ENCODE results near the gene HORMAD2.
A peak's percentile ranks its signal among the peaks of the same experiment; 100 is the strongest.
"Not testable (repeated sequence)": the region's sequence is repeated elsewhere in the genome, so short reads cannot be mapped to it uniquely, and the experiment has no call there.

Gene HORMAD2

DNA sequence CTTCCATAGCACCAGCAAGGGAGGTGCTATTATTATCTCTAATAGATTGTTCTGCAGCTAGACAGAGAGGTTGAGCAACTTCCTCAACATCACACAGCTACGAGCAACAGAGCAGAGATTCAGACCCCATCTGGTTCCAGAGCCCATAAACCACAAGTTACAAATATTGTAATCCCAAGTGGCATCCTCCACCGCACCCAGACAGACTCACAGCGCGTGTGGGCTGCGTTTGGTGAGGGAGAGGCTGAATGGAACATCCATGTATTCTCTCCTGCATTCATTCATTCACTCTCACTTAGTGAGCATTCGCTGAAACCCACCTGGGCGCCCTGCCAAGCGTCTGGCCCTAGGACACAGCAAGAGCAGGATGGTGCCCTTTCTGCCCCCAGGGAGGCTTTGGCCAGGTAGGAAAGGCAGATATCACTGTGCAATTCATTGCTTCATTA lies 132.8 kb downstream of the HORMAD2 start:
- TF ChIP-seq CTCF (IDR thresholded peaks at IDR 0.05; ENCODE audit: low read depth, low read length, missing control alignments): no peak
- Histone ChIP-seq H3K4me3 (ENCODE audit: low read depth, low read length) (no peak overlapping the region), H3K27me3 (replicated peaks) (no peaks in the 10 kb centered on the region), H3K27ac (peak overlapping the region; percentile 100), H3K36me3 (replicated peaks) (no peaks in the 10 kb centered on the region)
- DNase-seq: peak; percentile 83
- in situ Hi-C loops (cut with HindIII; ENCODE audit: low pct_ligation_motif_present, low sequenced_read_pairs): no loop called here

DNA sequence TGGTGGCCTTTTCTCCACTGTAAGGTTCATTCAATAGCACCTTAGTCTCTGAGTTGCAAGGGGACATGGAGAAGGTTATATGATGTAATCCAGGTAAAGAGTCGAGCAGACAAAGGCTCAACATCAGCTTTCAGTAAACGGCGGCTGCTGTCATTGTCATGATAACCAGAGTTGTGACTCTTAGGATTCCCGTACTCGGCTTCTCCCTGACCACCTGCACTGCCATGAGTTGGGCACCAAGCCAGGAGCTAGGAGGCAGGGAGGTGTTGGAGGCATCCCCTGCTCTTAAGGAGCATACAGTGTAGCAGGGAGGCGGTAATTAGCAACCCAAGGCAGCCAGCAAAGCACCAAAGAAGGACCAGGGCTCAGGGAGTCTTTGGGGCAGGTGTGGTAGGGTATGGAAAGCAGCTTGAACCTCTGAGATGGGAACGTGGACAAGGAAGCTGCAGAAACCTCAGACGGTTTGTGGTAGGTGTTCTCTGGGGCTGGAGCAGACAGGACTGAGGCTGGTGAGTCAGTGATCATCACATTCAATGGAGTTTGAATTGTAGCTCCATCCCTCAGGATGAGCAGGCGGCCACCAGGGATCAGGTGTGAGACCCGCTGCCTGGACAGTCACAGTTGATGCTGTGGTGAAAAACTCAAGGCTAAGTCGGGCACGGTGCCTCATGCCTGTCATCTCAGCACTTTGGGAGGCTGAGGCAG lies 134.6 kb downstream of the HORMAD2 start:
- in situ Hi-C loops (cut with HindIII; ENCODE audit: low pct_ligation_motif_present, low sequenced_read_pairs): no loop called here
- no peak for DNase-seq
- no peaks in the 10 kb centered on the region for H3K36me3 ChIP-seq (replicated peaks)
- H3K4me3 ChIP-seq (ENCODE audit: low read depth, low read length): no peak overlapping the region
- H3K27me3 ChIP-seq (replicated peaks): no peaks in the 10 kb centered on the region
- H3K27ac ChIP-seq: no peak overlapping the region
- no peak for TF ChIP-seq CTCF (IDR thresholded peaks at IDR 0.05; ENCODE audit: low read depth, low read length, missing control alignments)

DNA sequence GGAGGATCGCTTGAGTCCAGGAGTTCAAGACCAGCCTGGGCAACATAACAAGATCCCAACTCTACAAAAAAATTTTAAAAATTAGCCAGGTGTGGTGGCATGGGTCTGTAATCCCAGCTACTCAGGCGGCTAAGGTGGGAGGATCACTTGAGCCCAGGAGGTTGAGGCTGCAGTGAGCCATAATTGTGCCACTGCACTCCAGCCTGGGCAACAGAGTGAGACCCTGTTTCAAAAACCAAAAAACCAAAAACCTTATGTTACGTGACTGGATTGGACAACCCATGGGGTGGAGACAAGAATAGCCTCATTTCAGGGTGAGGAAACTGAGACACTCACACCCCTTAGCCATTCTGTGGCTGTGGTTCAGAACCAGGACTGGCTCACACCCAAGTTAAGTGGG lies 136.0 kb downstream of the HORMAD2 start:
- DNase-seq; H3K4me3 ChIP-seq (ENCODE audit: low read depth, low read length); H3K27ac ChIP-seq; H3K36me3 ChIP-seq (replicated peaks); H3K27me3 ChIP-seq (replicated peaks); in situ Hi-C loops (cut with HindIII; ENCODE audit: low pct_ligation_motif_present, low sequenced_read_pairs): not testable (repeated sequence)

DNA sequence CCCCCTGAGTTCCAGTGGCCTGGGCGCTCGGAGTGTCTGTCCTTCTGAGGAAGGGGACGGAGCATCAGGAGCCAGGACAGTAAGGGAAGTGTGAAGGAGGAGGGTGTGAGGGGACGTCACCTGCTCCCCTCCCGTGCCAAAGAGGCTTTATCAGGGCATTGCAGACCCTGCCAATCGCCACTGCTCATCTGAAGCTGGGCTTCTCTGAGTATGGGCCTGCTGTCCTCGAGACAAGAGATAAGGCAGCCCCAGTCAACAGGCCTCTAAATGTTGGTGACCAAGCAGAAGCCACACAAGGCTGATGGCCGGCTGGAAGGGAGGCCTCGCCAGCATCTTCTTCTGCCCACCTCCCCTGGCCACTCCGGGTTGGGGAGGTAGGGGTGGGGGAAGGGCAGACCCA lies 136.4 kb downstream of the HORMAD2 start:
- no peak for DNase-seq
- Histone ChIP-seq H3K27ac (no peak overlapping the region), H3K36me3 (replicated peaks) (no peaks in the 10 kb centered on the region), H3K27me3 (replicated peaks) (no peaks in the 10 kb centered on the region), H3K4me3 (ENCODE audit: low read depth, low read length) (no peak overlapping the region)
- in situ Hi-C loops (cut with HindIII; ENCODE audit: low pct_ligation_motif_present, low sequenced_read_pairs): no loop called here
- TF ChIP-seq CTCF (IDR thresholded peaks at IDR 0.05; ENCODE audit: low read depth, low read length, missing control alignments): no peak

GRCh38 chr22:30217698-30218560 lies 137.7 kb downstream of the HORMAD2 start:
- no peak for DNase-seq
- H3K27ac ChIP-seq: no peak overlapping the region
- in situ Hi-C loops (cut with HindIII; ENCODE audit: low pct_ligation_motif_present, low sequenced_read_pairs): no loop called here
- H3K27me3 ChIP-seq (replicated peaks): no peaks in the 10 kb centered on the region
- no peak for TF ChIP-seq CTCF (IDR thresholded peaks at IDR 0.05; ENCODE audit: low read depth, low read length, missing control alignments)
- no peak overlapping the region for H3K4me3 ChIP-seq (ENCODE audit: low read depth, low read length)
- H3K36me3 ChIP-seq (replicated peaks): no peaks in the 10 kb centered on the region

GRCh38 chr22:30219049-30219654 lies 138.9 kb downstream of the HORMAD2 start:
- TF ChIP-seq CTCF (IDR thresholded peaks at IDR 0.05; ENCODE audit: low read depth, low read length, missing control alignments): peak; percentile 55
- in situ Hi-C loops (cut with HindIII; ENCODE audit: low pct_ligation_motif_present, low sequenced_read_pairs): no loop called here
- Histone ChIP-seq H3K4me3 (ENCODE audit: low read depth, low read length) (no peak overlapping the region), H3K36me3 (replicated peaks) (no peaks in the 10 kb centered on the region), H3K27me3 (replicated peaks) (no peaks in the 10 kb centered on the region), H3K27ac (no peak overlapping the region)
- DNase-seq: no peak

All from brain microvascular endothelial cell (primary cell).